Measurements from ENCODE around the gene KDM6A.
"Not testable (repeated sequence)": the region's sequence is repeated elsewhere in the genome, so short reads cannot be mapped to it uniquely, and the experiment has no call there.

The KDM6A gene

DNA sequence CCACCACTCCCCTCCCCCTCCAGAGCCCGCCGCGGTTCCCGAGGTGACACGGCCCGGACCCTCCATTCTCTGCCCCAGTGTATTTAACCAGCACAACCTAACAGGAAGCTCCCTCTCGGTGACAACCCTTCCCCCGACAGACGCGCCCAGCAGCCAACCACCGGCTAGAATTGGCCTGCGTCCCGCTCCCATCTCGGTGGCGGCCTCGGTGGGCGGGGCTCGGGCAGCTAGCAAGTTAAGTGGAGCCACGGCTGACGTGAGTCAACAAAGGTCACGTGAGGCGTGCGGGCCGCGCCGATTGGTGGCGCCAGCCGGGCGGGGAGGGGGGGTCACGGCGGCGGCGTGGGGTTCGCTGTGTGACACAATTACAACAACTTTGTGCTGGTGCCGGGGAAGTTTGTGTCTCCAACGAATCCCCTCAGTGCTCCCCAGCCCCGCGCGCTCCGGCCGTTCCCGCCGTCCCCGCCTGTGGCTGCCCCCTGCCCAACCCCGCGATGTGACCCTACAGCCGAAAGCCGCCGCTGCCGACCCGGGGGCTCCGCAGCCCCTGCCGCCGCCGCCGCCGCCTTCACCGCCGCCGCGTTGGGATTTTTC is at the start of gene KDM6A:
KDM6A (plus strand) TSS at position 368 of the 594 bp plus-strand sequence. CDS start 364 bp downstream, outside the sequence.
- peak; percentile 97 for DNase-seq

DNA sequence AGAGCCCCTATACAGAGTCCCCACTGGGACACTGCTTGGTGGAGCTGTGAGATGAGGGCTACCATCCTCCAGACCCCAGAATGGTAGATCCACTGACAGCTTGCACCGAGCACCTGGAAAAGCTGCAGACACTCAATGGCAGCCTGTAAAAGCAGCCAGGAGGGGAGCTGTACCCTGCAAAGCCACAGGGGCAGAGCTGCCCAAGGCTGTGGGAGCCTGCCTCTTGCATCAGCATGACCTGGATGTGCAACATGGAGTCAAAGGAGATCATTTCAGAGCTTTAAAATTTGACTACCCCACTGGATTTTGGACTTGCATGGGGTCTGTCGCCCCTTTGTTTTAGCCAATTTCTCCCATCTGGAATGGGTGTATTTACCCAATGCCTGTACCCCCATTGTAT is 49.8 kb upstream of the KDM6A start:
- DNase-seq = not testable (repeated sequence)

GRCh38 chrX:44828008-44828605 is 44.9 kb upstream of the KDM6A start:
- DNase-seq = no peak

- DNase-seq = no peak
Measured at GRCh38 chrX:44829832-44830231, 43.2 kb upstream of the KDM6A start.

DNA sequence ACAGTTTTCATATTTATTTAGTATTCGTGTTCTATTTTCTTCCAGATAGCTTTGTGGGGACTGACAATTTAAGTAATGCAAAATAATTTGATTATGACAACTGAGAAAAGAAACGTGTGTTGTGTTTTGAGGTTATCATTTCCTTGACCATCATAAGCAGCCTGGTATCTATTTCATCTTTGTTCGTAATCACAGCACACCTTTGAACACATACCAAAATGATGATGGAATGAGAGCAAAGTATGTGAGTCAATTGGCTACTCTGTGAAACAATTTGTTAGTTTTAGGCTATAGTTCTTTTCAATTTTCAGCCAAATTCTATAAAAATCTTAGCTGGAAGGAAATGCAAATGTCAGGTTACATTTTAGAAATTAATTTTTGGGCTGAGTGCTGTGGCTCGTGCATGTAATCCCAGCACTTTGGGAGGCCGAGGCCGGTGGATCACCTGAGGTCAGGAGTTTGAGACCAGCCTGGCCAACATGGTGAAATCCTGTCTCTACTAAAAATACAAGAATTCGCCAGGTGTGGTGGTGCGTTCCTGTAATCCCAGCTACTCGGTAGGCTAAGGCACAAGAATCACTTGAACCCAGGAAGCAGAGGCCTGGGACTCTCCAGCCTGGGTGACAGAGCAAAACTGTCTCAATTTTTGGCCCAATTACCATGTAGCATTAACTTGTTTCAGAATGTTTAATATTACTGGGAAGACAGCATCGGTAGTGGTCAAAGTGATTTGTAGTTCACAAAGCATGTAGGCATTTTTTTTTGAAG is 30.3 kb upstream of the KDM6A start:
- DNase-seq = no peak

GRCh38 chrX:44843318-44843702 is 29.7 kb upstream of the KDM6A start:
- no peak for DNase-seq

- DNase-seq = no peak
Measured at GRCh38 chrX:44843753-44844152, 29.2 kb upstream of the KDM6A start, which contains the start of gene DUSP21. DUSP21 (plus strand) TSS chrX:44844021; CDS start chrX:44844133, 112 bp downstream.

- DNase-seq = no peak
Measured at GRCh38 chrX:44844204-44844603, 28.8 kb upstream of the KDM6A start.

DNA sequence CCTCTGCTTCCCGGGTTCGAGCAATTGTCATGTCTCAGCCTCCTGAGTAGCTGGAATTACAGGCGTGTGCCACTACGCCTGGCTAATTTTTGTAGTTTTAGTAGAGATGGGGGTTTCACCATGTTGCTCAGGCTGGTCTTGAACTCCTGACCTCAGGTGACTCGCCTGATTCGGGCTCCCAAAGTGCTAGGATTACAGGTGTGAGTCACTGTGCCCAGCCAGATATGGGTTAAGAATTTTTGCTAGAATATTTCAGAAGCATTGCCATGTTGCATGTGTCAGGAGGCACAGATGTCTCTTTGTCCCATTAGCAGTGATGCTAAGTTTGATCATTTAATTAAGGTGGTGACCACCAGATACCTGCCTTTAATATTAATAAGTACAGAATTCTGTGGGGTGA is 22.1 kb upstream of the KDM6A start:
- DNase-seq = not testable (repeated sequence)

- no peak for DNase-seq
Measured at GRCh38 chrX:44871114-44871645, 1.8 kb upstream of the KDM6A start.

DNA sequence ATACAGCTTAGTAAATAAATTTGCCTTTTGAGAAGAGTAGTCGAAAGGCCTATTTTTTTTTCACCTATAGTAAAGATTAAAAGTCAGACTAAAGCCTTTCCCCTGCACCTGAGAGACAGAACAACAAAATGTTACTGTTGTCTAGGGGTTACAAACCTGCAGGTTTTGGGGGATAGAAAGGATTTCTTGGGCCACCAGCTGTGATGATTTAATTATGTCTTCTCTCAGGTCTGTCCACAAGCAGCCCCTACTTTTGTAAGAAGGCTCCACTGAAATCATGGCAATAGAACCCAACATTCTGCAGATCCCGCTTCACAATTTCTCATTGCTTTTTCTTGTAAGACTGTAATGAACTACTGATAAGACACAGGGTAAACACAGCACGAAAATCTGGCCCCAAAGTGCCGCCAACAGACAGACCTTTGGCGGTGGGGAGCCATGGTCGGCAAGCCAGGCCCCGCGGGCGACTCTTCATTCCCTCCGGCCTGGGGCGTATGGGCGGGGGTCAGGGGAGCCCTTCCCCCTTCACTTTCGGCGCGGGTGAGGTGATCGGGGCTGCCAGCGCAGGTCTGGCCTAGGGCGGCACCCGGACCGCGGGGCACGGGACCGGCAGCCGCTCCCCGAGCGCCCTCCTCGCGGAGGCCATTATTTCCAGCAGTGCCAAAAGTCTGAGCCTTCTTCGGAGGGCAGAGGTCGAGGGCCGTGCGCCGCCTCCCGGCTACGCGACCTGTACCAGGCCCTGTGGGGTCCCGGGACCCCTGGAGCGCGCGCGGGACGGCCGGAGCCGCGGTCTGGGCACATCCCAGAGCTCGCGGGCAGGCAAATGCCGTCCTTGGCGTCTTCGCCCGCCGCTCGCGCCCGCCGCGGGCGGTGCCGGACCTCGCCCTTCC is 812 bp upstream of the KDM6A start:
- DNase-seq = no peak

- DNase-seq = peak; percentile 50
Measured at GRCh38 chrX:44873415-44874276, 658 bp downstream of the KDM6A start.

DNA sequence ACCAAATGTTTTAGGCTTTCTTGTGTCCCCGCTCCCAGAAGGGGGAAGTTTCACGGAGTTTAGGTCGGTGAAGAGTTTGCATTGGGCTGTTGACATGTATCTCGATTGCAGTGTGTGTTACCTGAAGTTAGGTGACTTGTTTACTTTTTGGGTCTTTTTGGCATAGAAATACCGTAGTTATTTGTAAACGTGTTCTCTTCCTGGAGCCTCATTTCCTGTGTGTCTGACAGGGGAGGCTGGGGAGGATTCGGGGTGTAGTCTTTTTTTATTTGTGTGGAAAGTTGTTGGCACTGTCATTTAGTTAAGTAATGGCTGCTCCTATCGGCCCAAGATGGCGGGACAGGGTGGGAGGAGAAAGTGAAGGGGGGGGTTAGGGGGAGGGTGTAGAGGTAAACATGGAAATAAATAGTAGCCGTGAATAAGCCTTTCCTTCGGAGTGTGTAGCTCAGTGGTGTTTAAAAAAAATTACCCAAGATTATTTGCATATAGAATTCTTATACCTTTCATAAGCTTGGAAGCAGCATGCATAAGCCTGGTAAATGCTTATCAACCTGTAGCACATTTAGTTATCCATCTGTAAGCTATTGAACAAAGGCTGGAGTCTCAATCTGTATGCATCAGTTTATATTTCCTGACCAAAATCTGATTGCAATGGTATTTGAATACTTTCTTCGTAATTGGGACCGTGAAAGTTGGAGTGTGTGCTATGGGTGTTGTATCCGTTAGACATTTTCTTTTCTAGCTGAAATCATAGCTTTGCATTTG is 1.6 kb downstream of the KDM6A start:
- DNase-seq = no peak

DNA sequence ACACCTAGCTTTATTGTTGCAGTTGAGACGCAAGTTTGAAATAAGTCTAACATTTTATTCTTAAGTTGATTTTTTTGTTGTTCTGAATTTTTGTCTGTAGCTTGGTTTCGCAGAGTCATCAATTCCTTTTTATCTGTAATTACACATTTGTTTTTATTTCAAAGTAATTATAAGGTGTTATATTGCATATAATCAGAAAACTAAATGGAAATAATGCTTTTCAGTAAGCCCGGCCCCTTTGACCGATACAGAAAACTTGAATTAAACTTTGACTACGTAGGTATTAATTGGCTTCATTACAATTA is 2.1 kb downstream of the KDM6A start:
- DNase-seq = no peak

GRCh38 chrX:44876086-44876485 is 3.1 kb downstream of the KDM6A start:
- no peak for DNase-seq

- DNase-seq = no peak
Measured at GRCh38 chrX:44876767-44877166, 3.8 kb downstream of the KDM6A start.

- no peak for DNase-seq
Measured at GRCh38 chrX:44878780-44879179, 5.8 kb downstream of the KDM6A start.

GRCh38 chrX:44881549-44881948 is 8.6 kb downstream of the KDM6A start:
- no peak for DNase-seq

- no peak for DNase-seq
Measured at GRCh38 chrX:44882635-44883034, 9.6 kb downstream of the KDM6A start.

DNA sequence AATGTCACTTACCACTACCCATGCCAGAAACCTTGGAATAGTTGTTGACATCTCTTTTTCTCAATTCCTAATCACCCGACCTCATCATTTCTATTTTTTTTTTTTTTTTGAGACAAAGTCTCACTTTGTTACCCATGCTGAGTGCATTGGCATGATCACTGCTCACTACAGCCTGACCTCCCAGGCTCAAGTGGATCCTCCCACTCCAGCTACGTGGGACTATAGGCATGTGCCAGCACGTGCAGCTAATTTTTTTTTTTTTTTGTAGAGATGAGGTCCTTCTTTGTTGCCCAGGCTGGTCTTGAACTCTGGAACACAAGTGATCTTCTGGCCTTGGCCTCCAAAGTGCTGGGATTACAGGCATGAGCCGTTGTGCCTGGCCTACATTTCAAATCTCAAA is 12.0 kb downstream of the KDM6A start:
- DNase-seq = no peak

- DNase-seq = no peak
Measured at GRCh38 chrX:44889824-44890223, 16.8 kb downstream of the KDM6A start.

All from left hindlimb (tissue), 1 donor.